Stimulated activated CD8-positive, alpha-beta memory T cell treated with anti-CD3 and anti-CD28 coated beads, Interleukin-12 subunit alpha, Interleukin-12 subunit beta, amount 100 ng/mL, for 24 hours (primary cell): ENCODE measurements around the gene MICALL1.

Experiments
- DNase-seq: peaks from one replicate; pipeline ENCODE4 v3.0.0-alpha.2; 2020; ENCODE audit errors: extremely low read depth

MICALL1 gene

GRCh38 chr22:37904572-37905533 lies 1.2 kb upstream of the MICALL1 start:
- DNase-seq: no peak

GRCh38 chr22:37906364-37907008 lies 389 bp downstream of the MICALL1 start:
- DNase-seq: no peak

- no peak for DNase-seq
Measured at GRCh38 chr22:37907036-37907954, 1.2 kb downstream of the MICALL1 start.

DNA sequence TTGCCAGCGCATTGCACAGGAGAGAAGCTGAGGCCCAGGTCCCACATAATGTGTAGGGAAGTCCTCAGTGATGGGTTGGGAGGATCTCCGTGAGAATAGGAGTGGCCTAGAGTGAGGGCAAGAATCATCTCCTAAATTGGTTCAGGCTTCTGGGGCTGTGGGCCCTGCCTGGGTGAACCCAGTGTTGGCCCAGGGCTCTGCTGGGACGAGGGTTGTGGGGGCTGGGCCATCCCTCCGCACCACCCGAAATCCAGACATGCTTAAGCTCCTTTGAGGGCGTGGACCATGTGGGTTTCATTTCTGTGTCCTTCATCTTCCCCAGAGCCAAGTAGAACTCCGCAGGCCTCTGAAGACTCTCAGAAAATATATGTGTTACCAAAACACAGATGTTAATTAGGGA lies 3.7 kb downstream of the MICALL1 start:
- no peak for DNase-seq

- no peak for DNase-seq
Measured at GRCh38 chr22:37910890-37911672, 5.0 kb downstream of the MICALL1 start.

DNA sequence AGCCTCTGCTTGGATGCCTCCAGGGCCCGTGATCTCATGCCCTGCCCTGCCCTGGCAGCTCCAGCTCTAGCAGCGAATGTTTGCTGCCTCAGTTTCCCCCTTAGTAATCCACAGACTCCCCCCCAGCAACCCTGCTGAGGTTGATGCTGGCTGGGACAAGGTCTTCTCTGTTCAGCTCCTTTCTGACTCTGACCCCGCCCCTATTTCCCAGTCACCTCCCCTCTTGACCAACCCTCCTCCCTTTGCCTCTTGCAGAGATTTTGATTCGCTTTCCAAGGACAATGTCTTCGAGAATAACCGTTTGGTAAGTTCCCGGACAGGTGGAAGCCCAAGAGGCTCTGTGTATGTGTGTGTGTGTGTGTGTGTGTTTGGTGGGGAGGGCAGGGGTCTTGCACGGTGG lies 5.6 kb downstream of the MICALL1 start:
- no peak for DNase-seq

- no peak for DNase-seq
Measured at GRCh38 chr22:37912171-37912570, 6.1 kb downstream of the MICALL1 start.

DNA sequence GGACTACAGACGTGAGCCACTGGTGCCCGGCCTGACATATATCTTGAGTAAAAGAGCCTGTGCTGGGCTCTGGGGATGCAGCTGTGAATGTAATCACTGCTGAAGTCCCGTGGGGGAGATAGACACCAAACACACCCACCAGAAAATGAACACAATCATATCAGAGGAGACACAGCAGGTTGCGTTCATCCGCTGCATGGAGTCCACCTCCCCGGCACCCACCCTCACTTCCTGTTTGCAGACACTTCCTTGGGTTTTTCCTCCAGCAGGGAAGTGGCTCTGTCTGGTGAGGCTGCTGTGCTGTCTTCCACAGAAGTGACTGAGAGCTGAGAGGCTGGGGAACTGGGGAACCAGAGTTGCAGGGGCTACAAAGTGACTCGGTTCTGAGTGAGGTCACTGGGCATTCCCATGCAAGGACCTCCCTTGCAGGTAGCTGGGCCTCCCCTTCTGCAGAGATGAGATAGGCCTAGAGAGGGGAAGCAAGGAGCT lies 7.2 kb downstream of the MICALL1 start:
- DNase-seq: no peak

- no peak for DNase-seq
Measured at GRCh38 chr22:37916311-37916710, 10.2 kb downstream of the MICALL1 start.

GRCh38 chr22:37917874-37918548 lies 11.9 kb downstream of the MICALL1 start:
- no peak for DNase-seq

DNA sequence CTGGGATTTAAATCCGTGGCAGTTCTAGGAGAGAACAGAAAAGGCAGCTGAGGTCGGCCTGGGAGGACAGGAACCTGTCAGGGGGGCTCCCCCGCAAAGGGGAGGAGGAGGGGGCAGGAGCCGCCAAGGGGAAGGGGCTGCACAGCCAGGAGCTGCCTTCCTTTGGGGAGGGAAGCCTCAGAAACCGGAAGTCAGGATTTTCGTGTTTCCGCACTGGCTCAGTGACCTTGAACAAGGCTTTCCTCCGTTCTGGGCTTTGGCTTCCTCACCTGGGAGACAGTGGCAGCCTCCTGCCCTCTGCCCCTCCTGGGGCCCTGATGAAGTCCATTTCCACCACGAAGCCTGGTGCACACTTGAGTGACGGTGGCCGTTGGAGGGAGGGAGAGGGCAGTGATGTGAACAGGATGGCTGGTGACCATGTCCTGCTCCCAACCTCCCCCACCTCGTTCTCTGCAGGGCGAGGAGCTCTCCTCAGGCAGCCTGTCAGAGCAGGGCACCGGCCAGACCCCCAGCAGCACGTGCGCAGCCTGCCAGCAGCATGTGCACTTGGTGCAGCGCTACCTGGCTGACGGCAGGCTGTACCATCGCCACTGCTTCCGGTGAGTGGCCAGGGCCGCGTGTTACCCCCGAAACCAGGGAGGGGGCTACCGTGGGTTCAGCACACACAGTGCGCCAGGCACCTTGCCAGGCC lies 12.6 kb downstream of the MICALL1 start:
- no peak for DNase-seq

GRCh38 chr22:37920126-37920525 lies 14.0 kb downstream of the MICALL1 start:
- DNase-seq: no peak

DNA sequence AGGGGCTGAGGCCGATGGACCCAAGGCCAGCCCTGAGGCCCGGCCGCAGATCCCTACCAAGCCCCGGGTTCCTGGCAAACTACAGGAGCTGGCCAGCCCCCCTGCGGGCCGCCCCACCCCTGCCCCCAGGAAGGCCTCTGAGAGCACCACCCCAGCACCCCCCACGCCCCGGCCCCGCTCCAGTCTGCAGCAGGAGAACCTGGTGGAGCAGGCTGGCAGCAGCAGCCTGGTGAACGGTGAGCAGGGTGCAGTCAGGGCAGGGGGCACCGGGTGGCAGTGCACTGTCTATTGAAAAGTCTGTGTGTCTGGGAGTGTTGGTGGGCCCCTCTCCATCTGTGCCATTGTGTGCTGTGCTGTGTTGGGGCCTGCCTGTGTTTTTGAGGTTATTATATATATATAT lies 16.1 kb downstream of the MICALL1 start:
- no peak for DNase-seq

DNA sequence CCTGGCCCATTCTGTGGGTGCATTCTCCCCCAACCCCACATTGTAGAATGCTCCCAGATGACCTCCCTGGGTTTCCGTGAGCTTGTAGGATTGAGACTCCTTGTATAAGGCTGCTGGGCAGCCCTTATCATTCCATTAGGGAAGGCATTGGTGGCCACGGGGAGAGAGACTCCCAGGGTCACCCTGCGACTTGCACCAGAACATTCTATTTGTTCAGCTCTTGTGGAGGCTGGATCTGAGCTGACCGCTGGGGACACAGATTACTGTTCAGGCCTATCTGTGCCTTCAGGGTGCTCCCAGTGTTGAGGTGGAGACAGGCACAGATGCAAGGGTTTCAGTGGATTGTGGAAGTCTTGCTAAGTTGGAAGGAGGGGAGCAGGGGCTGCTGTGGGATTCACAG lies 17.8 kb downstream of the MICALL1 start:
- DNase-seq: no peak

DNA sequence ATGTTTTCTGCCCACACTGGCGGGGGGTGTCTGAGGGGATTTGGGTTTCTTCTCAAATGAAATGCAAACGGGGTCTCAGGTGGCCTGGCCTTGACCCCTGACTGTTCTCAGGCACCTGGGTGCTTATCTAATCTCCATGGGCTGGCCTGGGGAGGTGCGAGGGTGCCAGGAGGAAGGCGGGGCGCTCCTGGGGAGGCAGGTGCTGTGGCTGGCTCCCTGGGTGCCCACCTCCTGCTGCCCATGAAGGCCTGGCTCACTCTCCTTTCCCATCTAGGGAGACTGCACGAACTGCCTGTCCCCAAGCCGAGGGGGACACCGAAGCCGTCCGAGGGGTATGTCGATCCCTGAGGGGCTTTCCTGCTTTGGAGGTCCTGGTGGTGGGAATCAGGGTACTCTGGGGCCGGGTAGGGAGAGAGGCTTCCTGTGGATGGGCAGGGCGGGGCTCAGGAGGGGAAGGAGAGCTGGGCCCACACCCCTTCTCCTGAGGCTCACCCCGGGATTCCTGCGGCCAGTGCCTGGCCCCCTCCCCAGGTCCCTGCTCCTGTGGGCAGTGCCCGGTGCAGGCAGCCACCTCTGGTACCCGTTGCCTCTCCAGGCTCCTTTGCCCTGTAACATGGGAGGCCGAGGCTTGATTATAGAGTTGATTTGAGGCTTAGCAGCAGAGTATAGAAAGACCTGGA lies 18.4 kb downstream of the MICALL1 start:
- DNase-seq: no peak

DNA sequence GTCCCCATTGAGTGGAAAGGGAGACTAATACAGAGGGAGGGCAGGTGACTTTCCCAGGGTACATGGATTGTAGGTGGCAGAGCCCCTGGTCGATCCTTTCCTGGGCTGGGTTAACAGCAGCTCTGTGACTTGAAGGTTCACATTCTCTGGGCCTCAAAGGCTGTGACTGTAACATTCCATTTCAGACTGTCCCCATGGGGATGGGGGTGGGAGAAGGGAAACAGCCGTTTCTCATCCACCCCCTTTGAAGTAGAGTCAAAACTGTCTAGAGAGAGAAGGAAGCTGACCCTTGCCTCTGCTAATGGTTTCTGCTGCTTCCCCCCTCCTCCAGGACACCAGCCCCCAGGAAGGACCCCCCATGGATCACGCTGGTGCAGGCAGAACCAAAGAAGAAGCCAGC lies 19.2 kb downstream of the MICALL1 start:
- no peak for DNase-seq

GRCh38 chr22:37925767-37926166 lies 19.7 kb downstream of the MICALL1 start:
- DNase-seq: no peak

DNA sequence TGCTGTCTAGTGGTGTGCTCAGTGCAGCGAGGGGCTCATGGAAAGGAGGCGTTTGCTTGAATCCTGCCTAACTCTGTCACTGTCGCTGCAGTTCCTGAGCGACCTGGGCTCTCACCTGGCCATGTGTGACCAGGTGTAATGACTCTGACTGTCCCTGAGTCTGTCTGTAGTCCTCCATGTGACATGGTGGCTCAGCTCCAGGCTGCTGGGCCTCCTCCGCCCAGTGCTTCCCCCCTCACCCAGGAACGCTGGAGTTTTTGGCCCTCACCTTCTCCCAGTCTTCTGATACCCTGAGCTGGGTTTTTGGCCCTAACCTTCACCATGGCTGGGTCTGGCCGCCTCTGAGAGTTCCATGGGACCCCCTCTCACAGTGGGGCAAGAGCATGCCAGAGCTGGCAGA lies 20.3 kb downstream of the MICALL1 start:
- DNase-seq: no peak
